Measurements from ENCODE around the gene PLEKHO2.

The PLEKHO2 gene

DNA sequence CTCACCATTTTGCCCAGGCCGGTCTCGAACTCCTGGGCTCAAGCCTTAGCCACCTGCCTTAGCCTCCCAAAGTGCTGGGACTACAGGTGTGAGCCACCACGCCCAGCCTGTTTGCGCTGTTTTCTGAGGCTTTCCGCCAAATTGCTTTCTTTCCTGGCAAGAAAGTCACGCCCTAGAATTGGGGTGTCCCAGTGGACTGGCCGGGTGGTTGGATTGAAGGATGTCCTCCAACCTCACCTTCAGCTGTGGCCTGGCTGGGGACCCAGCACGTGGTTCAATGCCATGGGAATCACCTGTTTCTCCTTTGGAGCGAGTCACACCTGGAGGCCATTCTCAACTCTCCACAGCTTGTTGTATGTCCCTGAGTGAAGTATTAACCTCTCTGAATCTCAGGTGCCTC is 64.2 kb downstream of the PLEKHO2 start:
- H3K9me2 ChIP-seq (replicated peaks; ENCODE audit: control insufficient read depth, low read length), result no peaks in the 10 kb centered on the region
- H3K36me3 ChIP-seq (ENCODE audit: control insufficient read depth, low read length), result no peaks in the 10 kb centered on the region
- H3K79me2 ChIP-seq (ENCODE audit: control insufficient read depth, low read length), result no peaks in the 10 kb centered on the region
- H3K4me3 ChIP-seq (ENCODE audit: low read length), result no peak overlapping the region
- peaks cover 22% of the 10 kb centered on the region for H3K4me1 ChIP-seq (ENCODE audit: control insufficient read depth, low read length)
- no peak overlapping the region for H3K27ac ChIP-seq (ENCODE audit: low read depth, low read length)
- no peak overlapping the region for H3K4me2 ChIP-seq (ENCODE audit: low read length)
- no peaks in the 10 kb centered on the region for H3K9me3 ChIP-seq (ENCODE audit: control insufficient read depth, insufficient read depth, low read length)
- no peaks in the 10 kb centered on the region for H3F3A ChIP-seq (ENCODE audit: control insufficient read depth, insufficient read depth)
- H4K20me1 ChIP-seq (ENCODE audit: control insufficient read depth, insufficient read depth, low read depth, low read length), result no peaks in the 10 kb centered on the region
- peaks cover 5% of the 10 kb centered on the region for H3K27me3 ChIP-seq (ENCODE audit: control insufficient read depth, low read length)
- TF ChIP-seq, protein P1, sequence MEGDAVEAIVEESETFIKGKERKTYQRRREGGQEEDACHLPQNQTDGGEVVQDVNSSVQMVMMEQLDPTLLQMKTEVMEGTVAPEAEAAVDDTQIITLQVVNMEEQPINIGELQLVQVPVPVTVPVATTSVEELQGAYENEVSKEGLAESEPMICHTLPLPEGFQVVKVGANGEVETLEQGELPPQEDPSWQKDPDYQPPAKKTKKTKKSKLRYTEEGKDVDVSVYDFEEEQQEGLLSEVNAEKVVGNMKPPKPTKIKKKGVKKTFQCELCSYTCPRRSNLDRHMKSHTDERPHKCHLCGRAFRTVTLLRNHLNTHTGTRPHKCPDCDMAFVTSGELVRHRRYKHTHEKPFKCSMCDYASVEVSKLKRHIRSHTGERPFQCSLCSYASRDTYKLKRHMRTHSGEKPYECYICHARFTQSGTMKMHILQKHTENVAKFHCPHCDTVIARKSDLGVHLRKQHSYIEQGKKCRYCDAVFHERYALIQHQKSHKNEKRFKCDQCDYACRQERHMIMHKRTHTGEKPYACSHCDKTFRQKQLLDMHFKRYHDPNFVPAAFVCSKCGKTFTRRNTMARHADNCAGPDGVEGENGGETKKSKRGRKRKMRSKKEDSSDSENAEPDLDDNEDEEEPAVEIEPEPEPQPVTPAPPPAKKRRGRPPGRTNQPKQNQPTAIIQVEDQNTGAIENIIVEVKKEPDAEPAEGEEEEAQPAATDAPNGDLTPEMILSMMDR (IDR thresholded peaks at IDR 0.05; ENCODE audit: low read depth, low read length, poor library complexity, severe bottlenecking), result no peak
- TF ChIP-seq EZH2phosphoT487 (IDR thresholded peaks at IDR 0.05; ENCODE audit: borderline replicate concordance, low read length), result no peak

DNA sequence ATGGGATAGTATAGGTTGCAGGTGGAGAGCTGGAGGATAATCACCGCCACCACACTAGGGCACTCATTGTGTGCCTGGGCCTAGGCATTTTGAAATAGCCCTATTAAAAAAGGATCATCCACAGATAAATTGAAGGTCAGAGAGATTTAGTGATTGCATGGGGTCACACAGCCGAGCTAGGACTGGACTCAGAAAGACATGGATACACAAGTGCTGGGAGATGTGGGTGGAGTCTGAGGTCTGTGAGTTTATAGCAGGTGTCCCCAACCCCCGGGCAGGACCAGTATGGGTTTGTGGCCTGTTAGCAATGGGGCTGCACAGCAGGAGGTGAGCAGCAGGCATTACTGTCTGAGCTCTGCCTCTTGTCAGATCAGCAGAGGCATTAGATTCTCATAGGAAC is 64.7 kb downstream of the PLEKHO2 start:
- H4K20me1 ChIP-seq (ENCODE audit: control insufficient read depth, insufficient read depth, low read depth, low read length), result no peaks in the 10 kb centered on the region
- no peak overlapping the region for H3K27ac ChIP-seq (ENCODE audit: low read depth, low read length)
- no peaks in the 10 kb centered on the region for H3K79me2 ChIP-seq (ENCODE audit: control insufficient read depth, low read length)
- no peak overlapping the region for H3K4me3 ChIP-seq (ENCODE audit: low read length)
- H3K27me3 ChIP-seq (ENCODE audit: control insufficient read depth, low read length), result peaks cover 10% of the 10 kb centered on the region
- H3K4me1 ChIP-seq (ENCODE audit: control insufficient read depth, low read length), result peaks cover 24% of the 10 kb centered on the region
- H3K9me2 ChIP-seq (replicated peaks; ENCODE audit: control insufficient read depth, low read length), result no peaks in the 10 kb centered on the region
- no peaks in the 10 kb centered on the region for H3F3A ChIP-seq (ENCODE audit: control insufficient read depth, insufficient read depth)
- H3K36me3 ChIP-seq (ENCODE audit: control insufficient read depth, low read length), result no peaks in the 10 kb centered on the region
- no peak for TF ChIP-seq EZH2phosphoT487 (IDR thresholded peaks at IDR 0.05; ENCODE audit: borderline replicate concordance, low read length)
- TF ChIP-seq, protein P1 (IDR thresholded peaks at IDR 0.05; ENCODE audit: low read depth, low read length, poor library complexity, severe bottlenecking), result no peak
- H3K4me2 ChIP-seq (ENCODE audit: low read length), result no peak overlapping the region
- H3K9me3 ChIP-seq (ENCODE audit: control insufficient read depth, insufficient read depth, low read length), result no peaks in the 10 kb centered on the region

DNA sequence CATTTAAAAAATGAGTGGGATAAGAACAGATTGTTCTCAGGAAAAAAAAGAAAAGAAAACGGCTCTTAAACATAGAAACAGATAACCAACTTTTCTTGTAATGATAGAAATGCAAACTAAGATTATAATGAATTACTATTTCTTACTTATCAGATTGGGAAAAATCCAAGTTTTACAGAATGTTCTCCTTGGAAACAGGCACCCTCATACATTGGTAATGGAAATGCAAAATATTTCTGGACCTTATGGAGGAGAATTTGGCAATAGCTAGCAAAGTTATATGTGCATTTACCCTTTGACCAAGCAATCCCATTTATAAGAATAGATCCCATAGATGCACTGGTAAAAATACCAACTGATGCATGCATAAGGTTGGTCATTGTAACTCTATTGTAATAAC is 66.3 kb downstream of the PLEKHO2 start:
- Histone ChIP-seq H3K27ac (ENCODE audit: low read depth, low read length) (no peak overlapping the region), H3K9me2 (replicated peaks; ENCODE audit: control insufficient read depth, low read length) (no peaks in the 10 kb centered on the region), H3F3A (ENCODE audit: control insufficient read depth, insufficient read depth) (no peaks in the 10 kb centered on the region), H3K4me3 (ENCODE audit: low read length) (no peak overlapping the region), H3K27me3 (ENCODE audit: control insufficient read depth, low read length) (peaks cover 23% of the 10 kb centered on the region), H3K79me2 (ENCODE audit: control insufficient read depth, low read length) (no peaks in the 10 kb centered on the region), H4K20me1 (ENCODE audit: control insufficient read depth, insufficient read depth, low read depth, low read length) (no peaks in the 10 kb centered on the region), H3K4me2 (ENCODE audit: low read length) (no peak overlapping the region), H3K36me3 (ENCODE audit: control insufficient read depth, low read length) (no peaks in the 10 kb centered on the region), H3K9me3 (ENCODE audit: control insufficient read depth, insufficient read depth, low read length) (no peaks in the 10 kb centered on the region), H3K4me1 (ENCODE audit: control insufficient read depth, low read length) (peaks cover 15% of the 10 kb centered on the region)
- no peak for TF ChIP-seq EZH2phosphoT487 (IDR thresholded peaks at IDR 0.05; ENCODE audit: borderline replicate concordance, low read length)
- TF ChIP-seq, protein P1 (IDR thresholded peaks at IDR 0.05; ENCODE audit: low read depth, low read length, poor library complexity, severe bottlenecking), result no peak

DNA sequence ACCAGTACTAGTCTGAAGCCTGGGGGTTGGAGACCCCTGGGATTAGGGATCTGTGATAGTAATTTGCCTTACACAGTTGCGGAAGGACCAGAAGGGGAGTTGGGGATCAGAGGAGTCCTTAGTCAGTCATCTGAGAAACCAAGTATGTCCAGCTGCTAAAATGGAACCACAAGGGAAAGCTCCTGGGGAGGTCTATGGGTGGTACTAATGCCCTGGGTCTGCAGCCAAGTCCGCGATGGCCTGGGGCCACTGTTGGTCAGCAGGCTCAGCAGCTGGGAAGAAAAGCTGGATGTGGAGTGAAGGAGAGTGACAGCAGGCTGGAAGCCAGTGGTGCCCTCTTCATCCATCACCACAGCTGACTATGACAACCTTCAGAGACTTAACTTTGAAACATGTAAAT is 67.8 kb downstream of the PLEKHO2 start:
- no peaks in the 10 kb centered on the region for H3K9me3 ChIP-seq (ENCODE audit: control insufficient read depth, insufficient read depth, low read length)
- no peaks in the 10 kb centered on the region for H3K36me3 ChIP-seq (ENCODE audit: control insufficient read depth, low read length)
- H3K9me2 ChIP-seq (replicated peaks; ENCODE audit: control insufficient read depth, low read length), result no peaks in the 10 kb centered on the region
- H3K4me3 ChIP-seq (ENCODE audit: low read length), result no peak overlapping the region
- no peaks in the 10 kb centered on the region; the same call in 1 of the 2 replicates for H4K20me1 ChIP-seq (ENCODE audit: control insufficient read depth, insufficient read depth, low read depth, low read length)
- peaks cover 23% of the 10 kb centered on the region for H3K27me3 ChIP-seq (ENCODE audit: control insufficient read depth, low read length)
- H3K4me1 ChIP-seq (ENCODE audit: control insufficient read depth, low read length), result peaks cover 12% of the 10 kb centered on the region
- H3F3A ChIP-seq (ENCODE audit: control insufficient read depth, insufficient read depth), result no peaks in the 10 kb centered on the region
- no peaks in the 10 kb centered on the region for H3K79me2 ChIP-seq (ENCODE audit: control insufficient read depth, low read length)
- H3K27ac ChIP-seq (ENCODE audit: low read depth, low read length), result no peak overlapping the region
- TF ChIP-seq EZH2phosphoT487 (IDR thresholded peaks at IDR 0.05; ENCODE audit: borderline replicate concordance, low read length), result no peak
- TF ChIP-seq, protein P1 (IDR thresholded peaks at IDR 0.05; ENCODE audit: low read depth, low read length, poor library complexity, severe bottlenecking), result no peak
- no peak overlapping the region for H3K4me2 ChIP-seq (ENCODE audit: low read length)
